Nephron progenitor cell (in vitro differentiated cells): ENCODE data around the gene IPO8.

ENCODE experiments used
- DNase-seq: peaks from one replicate; pipeline ENCODE4 v3.0.0; 2021
- H3K27ac Mint-ChIP-seq: 2 replicates; pipeline ENCODE4 v1.8.0; 2021; ENCODE audit warnings: mild to moderate bottlenecking, moderate library complexity, mixed read lengths
- H3K27me3 Mint-ChIP-seq: 2 replicates; pipeline ENCODE4 v1.8.0; 2021; ENCODE audit warnings: mild to moderate bottlenecking, low read depth, mixed read lengths; ENCODE audit not compliant: poor library complexity
- H3K36me3 Mint-ChIP-seq: 2 replicates; pipeline ENCODE4 v1.8.0; 2021; ENCODE audit warnings: low read depth, mixed read lengths
- H3K4me1 Mint-ChIP-seq: 2 replicates; pipeline ENCODE4 v1.8.0; 2021; ENCODE audit warnings: mixed read lengths
- H3K4me3 Mint-ChIP-seq: 2 replicates; pipeline ENCODE4 v1.8.0; 2021; ENCODE audit warnings: mild to moderate bottlenecking, moderate library complexity, mixed read lengths
- H3K9me3 Mint-ChIP-seq: 2 replicates; pipeline ENCODE4 v1.8.0; 2021; ENCODE audit warnings: mild to moderate bottlenecking, moderate library complexity, mixed read lengths
- CTCF ChIP-seq: fragments of 200-600 bp; sonication (generic); IDR thresholded peaks from 2 replicates; pipeline ENCODE4 v1.5.0; 2021; ENCODE audit warnings: antibody characterized with exemption

The IPO8 gene

GRCh38 chr12:30695199-30696102 is at the start of gene IPO8:
Gene IPO8 (minus strand): TSS chr12:30695869. CDS start chr12:30695647, 222 bp downstream.
- no peaks in the 10 kb centered on the region for H3K9me3 Mint-ChIP-seq
- peak; percentile 87 for DNase-seq
- H3K36me3 Mint-ChIP-seq = peaks cover 5% of the 10 kb centered on the region
- H3K27ac Mint-ChIP-seq = peak within 1 kb of the TSS; percentile 28
- TF ChIP-seq CTCF = peak; percentile 29
- peak within 1 kb of the TSS; percentile 96 for H3K4me3 Mint-ChIP-seq
- H3K27me3 Mint-ChIP-seq = peaks cover 2% of the 10 kb centered on the region
- H3K4me1 Mint-ChIP-seq = peaks cover 38% of the 10 kb centered on the region

- no peaks in the 10 kb centered on the region for H3K27me3 Mint-ChIP-seq
- no peak overlapping the region for H3K4me3 Mint-ChIP-seq
- peaks cover 7% of the 10 kb centered on the region for H3K4me1 Mint-ChIP-seq
- no peak for TF ChIP-seq CTCF
- DNase-seq = no peak
- H3K9me3 Mint-ChIP-seq = peaks cover 20% of the 10 kb centered on the region
- H3K36me3 Mint-ChIP-seq = peaks cover 58% of the 10 kb centered on the region
- no peak overlapping the region for H3K27ac Mint-ChIP-seq
These were observed 48.7 kb upstream of the IPO8 start for GRCh38 chr12:30744321-30744720.

- Mint-ChIP-seq H3K36me3 (peaks cover 54% of the 10 kb centered on the region), H3K27ac (no peak overlapping the region), H3K4me3 (no peak overlapping the region), H3K27me3 (no peaks in the 10 kb centered on the region), H3K9me3 (peaks cover 4% of the 10 kb centered on the region), H3K4me1 (peaks cover 2% of the 10 kb centered on the region)
- TF ChIP-seq CTCF = no peak
- DNase-seq = no peak
These were observed 44.6 kb upstream of the IPO8 start for GRCh38 chr12:30740274-30740673.

GRCh38 chr12:30739020-30739419 is 43.4 kb upstream of the IPO8 start:
- no peak for TF ChIP-seq CTCF
- Mint-ChIP-seq H3K27ac (no peak overlapping the region), H3K36me3 (peaks cover 61% of the 10 kb centered on the region), H3K4me1 (peaks cover 15% of the 10 kb centered on the region), H3K9me3 (peaks cover 4% of the 10 kb centered on the region), H3K27me3 (no peaks in the 10 kb centered on the region), H3K4me3 (no peak overlapping the region)
- no peak for DNase-seq

GRCh38 chr12:30732954-30733637 is 37.4 kb upstream of the IPO8 start:
- Mint-ChIP-seq H3K4me3 (no peak overlapping the region), H3K4me1 (peaks cover 16% of the 10 kb centered on the region), H3K27ac (no peak overlapping the region), H3K9me3 (no peaks in the 10 kb centered on the region), H3K27me3 (no peaks in the 10 kb centered on the region), H3K36me3 (peaks cover 46% of the 10 kb centered on the region)
- no peak for DNase-seq
- TF ChIP-seq CTCF = no peak
